Ishikawa (cell line): Measurements from ENCODE around the gene NKD2.

ENCODE experiments used
- CEBPB ChIP-seq: IDR thresholded peaks from 2 replicates; pipeline ENCODE4 v1.6.1; 2012
- CREB1 ChIP-seq: IDR thresholded peaks from 2 replicates; pipeline ENCODE4 v1.6.1; 2012; ENCODE audit warnings: low read depth
- EGR1 ChIP-seq: IDR thresholded peaks from 2 replicates; pipeline ENCODE4 v1.6.1; 2012
- EP300 ChIP-seq: IDR thresholded peaks from 2 replicates; pipeline ENCODE4 v1.6.1; 2012; ENCODE audit warnings: borderline replicate concordance
- FOXM1 ChIP-seq: IDR thresholded peaks from 2 replicates; pipeline ENCODE4 v1.6.1; 2012; ENCODE audit warnings: low read depth, borderline replicate concordance
- MAX ChIP-seq: IDR thresholded peaks from 2 replicates; pipeline ENCODE4 v1.6.1; 2012
- NFIC ChIP-seq: IDR thresholded peaks from 2 replicates; pipeline ENCODE4 v1.6.1; 2012
- RAD21 ChIP-seq: IDR thresholded peaks from 2 replicates; pipeline ENCODE4 v1.6.1; 2012; ENCODE audit warnings: low read depth
- REST ChIP-seq: IDR thresholded peaks from 2 replicates; pipeline ENCODE4 v1.6.1; 2012; ENCODE audit warnings: low read depth, mild to moderate bottlenecking
- TAF1 ChIP-seq: IDR thresholded peaks from 2 replicates; pipeline ENCODE4 v1.6.1; 2012; ENCODE audit warnings: low read depth, mild to moderate bottlenecking
- TCF12 ChIP-seq: IDR thresholded peaks from 2 replicates; pipeline ENCODE4 v1.6.1; 2012; ENCODE audit warnings: low read depth
- TEAD4 ChIP-seq: IDR thresholded peaks from 2 replicates; pipeline ENCODE4 v1.6.1; 2012
- USF1 ChIP-seq: IDR thresholded peaks from 2 replicates; pipeline ENCODE4 v1.6.1; 2012
- YY1 ChIP-seq: IDR thresholded peaks from 2 replicates; pipeline ENCODE4 v1.6.1; 2012; ENCODE audit warnings: low read depth
- ZBTB7A ChIP-seq: IDR thresholded peaks from 2 replicates; pipeline ENCODE4 v1.6.1; 2012; ENCODE audit warnings: low read depth

Gene NKD2

GRCh38 chr5:1002836-1003235 lies 5.8 kb upstream of the NKD2 start:
- TF ChIP-seq EGR1 (no peak), FOXM1 (no peak), TAF1 (no peak), CEBPB (no peak), YY1 (no peak), USF1 (no peak)

GRCh38 chr5:1003296-1003937 lies 5.2 kb upstream of the NKD2 start:
- no peak for TF ChIP-seq EGR1
- TF ChIP-seq ZBTB7A = no peak
- TF ChIP-seq MAX = peak; percentile 87
- TF ChIP-seq CREB1 = no peak
- no peak for TF ChIP-seq RAD21
- peak; percentile 93 for TF ChIP-seq NFIC
- 0 out of 2 replicates have a peak, but pooled peaks have one; percentile 3 for TF ChIP-seq CEBPB
- peak; percentile 45; the same call in 1 of the 2 replicates for TF ChIP-seq TEAD4
- TF ChIP-seq USF1 = peak; percentile 48; the same call in 1 of the 2 replicates
- TF ChIP-seq TCF12 = peak; percentile 63; the same call in 1 of the 2 replicates

- TF ChIP-seq CREB1 (no peak), EGR1 (0 out of 2 replicates have a peak, but pooled peaks have one; percentile 15), TAF1 (no peak), RAD21 (peak; percentile 35; the same call in 1 of the 2 replicates), ZBTB7A (0 out of 2 replicates have a peak, but pooled peaks have one; percentile 31)
Measured at GRCh38 chr5:1004461-1005248, 3.9 kb upstream of the NKD2 start.

- TF ChIP-seq CEBPB (no peak), RAD21 (no peak), FOXM1 (no peak), NFIC (no peak), EP300 (no peak), TAF1 (no peak), USF1 (no peak), MAX (no peak), TCF12 (no peak), REST (no peak), EGR1 (no peak)
Measured at GRCh38 chr5:1005249-1005851, 3.3 kb upstream of the NKD2 start.

GRCh38 chr5:1005904-1006655 lies 2.5 kb upstream of the NKD2 start:
- TF ChIP-seq USF1 (no peak), TAF1 (no peak), REST (no peak), EGR1 (no peak)
